NCI-H510A treated with DMSO at 0.1 percent for 48 hours (cell line): ENCODE data around the gene RAB2B.
"Not testable (repeated sequence)": the region's sequence is repeated elsewhere in the genome, so short reads cannot be mapped to it uniquely, and the experiment has no call there.

Source experiments
- DNase-seq: peaks from one replicate; lab custom pipeline; 2025; lab: John Stamatoyannopoulos, UW

Gene RAB2B

GRCh38 chr14:21486640-21487087, 9.9 kb upstream of the RAB2B start:
- no peak for DNase-seq

GRCh38 chr14:21476523-21476924, 235 bp downstream of the RAB2B start:
- DNase-seq = peak; percentile 92

DNA sequence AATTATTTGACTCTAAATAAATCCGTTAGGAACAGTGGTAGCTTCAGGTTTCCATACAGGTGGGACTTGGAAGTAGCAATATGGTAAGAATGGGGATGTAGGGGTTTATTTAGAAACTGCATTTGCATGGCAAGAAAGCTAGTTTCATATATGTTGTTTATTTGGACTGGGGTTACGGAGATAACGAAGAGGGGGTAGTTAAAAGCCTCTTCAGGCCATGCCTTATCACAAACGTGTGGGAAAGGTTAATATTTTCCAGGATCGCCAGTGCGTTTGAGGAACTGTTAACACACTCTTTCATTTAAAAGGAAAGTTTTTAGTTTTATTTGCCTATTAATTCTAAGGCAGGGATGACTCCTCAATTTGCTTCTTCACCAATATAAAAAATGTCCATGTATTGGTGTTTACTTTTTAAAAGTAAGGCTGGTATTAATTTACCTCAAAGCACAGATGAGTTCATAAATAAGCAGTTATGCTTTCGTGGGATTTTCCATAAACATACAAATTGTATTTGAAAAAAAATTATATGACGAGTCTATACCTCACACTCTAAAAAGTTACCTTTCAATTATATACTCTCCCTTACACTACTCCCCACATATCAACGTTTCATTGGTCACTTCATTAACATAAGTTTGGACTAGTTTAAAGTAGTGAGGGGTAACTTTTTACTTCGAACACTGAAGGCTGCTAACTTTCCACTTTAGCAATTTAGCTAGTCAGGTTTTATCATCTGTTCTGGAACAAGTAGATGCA, 814 bp downstream of the RAB2B start:
- DNase-seq = no peak

DNA sequence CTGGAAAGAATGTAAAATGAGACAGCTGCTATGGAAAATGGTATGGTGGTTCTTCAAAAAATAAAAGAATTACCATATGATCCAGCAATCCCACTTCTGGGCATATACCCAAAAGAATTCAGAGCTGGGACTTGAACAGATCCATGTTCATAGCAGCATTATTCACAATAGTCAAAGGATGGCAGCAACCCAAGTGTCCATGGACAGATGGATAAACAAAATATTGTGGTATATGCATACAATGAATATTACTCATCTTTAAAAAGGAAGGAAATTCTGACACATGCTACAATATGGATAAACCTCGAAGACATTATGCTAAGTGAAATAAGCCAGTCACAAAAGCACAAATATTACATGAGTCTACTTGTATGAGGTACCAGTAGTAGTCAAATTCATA, 9.1 kb downstream of the RAB2B start:
- no peak for DNase-seq

- peak; percentile 100 for DNase-seq
These were observed 20.7 kb downstream of the RAB2B start, which contains the start of gene CHD8 for GRCh38 chr14:21455912-21456667. CHD8 (minus strand) TSS chr14:21456123; CDS start chr14:21431643, 24,480 bp downstream.

GRCh38 chr14:21455592-21455911, 21.2 kb downstream of the RAB2B start:
- no peak for DNase-seq

DNA sequence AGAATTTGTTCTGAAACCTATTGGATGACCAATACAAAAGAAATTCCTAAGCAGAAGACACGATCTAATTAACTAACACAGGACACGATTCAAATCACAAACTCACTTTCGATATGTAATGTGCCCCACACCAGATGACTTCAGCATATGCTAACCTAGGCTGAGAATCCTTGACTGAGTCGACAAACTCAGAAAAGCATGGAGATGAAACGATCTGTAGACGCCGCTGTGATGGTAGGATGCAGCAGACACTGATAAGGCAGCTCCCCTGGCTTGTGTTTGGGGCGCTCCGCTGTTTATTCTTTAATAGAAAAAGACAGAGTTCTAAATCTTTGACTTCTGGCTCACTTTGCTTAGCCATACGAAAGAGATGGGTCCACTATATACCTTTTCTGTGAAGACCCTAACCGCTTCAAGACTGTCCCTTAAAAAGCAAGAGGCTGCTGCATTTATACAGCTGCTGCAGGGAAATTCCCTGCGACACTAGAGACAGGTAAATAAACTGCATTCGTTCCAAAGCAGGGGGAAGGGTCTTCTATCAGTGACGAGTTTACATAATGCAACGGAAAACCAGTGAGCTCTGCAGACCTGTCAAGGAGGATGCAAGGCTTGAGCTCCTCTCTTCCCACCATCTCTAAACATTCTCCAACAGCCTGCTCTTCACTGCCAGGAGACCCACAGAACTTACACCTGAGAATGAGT, 21.8 kb downstream of the RAB2B start:
- DNase-seq = peak; percentile 19

DNA sequence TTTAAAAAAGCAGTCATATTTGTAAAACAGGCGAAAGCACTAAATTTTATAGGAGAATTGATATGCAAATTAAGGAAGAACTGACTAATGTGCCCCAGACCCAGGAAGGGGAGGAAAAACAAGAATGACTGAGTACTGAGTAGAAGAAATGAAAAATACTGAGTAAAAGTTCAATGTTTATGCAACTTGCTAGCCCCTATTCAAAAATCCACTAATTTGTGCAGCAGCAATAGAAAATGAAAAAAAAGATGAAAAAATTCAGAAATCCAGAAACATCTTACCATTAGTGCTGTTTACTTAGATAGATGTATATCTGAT, 26.9 kb downstream of the RAB2B start:
- no peak for DNase-seq

DNA sequence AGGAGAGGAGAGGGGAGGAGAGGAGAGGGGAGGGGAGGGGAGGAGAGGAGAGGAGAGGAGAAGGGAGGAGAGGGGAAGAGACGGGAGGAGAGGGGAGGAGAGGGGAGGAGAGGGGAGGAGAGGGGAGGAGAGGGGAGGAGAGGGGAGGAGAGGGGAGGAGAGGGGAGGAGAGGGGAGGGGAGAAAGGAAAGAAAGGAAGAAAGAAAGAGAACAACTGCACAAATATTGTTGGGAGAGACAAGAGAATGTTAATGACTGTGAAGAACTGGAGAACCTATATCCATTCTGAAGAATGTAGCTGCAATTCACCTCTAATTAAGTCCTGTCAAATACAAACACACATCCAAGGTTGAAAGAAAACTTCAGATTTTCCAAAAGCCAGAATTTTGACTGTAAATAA, 34.1 kb downstream of the RAB2B start:
- DNase-seq = not testable (repeated sequence)

DNA sequence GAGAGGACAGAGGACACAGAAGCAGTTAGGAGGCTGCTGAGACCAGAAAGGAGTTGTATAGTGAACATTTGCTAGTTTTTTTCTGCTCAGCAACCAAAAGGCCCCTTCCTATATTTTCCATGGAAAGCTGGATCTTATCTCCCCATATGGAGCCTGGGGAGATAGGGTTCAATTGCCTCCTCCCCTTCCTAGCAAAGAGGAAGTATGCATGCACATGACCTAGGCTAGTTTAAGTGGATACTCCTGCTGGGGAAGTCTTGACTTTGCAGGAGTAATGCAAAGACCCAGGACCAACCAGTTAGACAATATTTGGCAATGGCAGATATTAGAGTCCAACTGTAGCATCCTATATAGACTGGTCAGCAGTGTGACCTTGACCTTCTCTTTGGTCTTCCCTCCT, 35.9 kb downstream of the RAB2B start:
- DNase-seq = no peak

GRCh38 chr14:21437063-21437901, 39.5 kb downstream of the RAB2B start:
- peak; percentile 96 for DNase-seq

DNA sequence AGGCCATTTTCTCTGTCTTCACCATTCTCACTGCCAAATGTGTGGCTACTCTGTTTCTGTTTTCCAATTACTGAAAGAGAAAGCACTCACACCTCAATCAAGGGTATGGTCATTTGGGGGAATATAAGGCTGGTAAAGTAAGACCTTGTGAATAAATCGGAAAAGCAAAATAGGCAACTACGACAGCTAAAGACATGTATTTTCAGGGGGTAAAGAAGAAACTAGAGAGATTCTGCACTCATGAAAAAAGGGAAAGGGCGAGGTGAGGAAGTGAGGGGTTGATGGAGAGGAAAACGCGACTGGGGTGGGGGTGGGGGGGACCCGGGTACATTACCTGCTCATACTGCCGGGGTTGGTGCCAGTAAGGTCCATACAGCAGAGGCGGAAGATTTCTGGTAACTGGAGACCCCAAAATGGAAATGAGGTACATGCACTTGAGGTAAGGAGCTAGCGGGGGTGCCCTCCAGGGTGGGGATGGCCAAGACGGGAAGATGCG, 40.1 kb downstream of the RAB2B start:
- DNase-seq = no peak

- no peak for DNase-seq
These were observed 45.6 kb downstream of the RAB2B start for GRCh38 chr14:21431126-21431525.

DNA sequence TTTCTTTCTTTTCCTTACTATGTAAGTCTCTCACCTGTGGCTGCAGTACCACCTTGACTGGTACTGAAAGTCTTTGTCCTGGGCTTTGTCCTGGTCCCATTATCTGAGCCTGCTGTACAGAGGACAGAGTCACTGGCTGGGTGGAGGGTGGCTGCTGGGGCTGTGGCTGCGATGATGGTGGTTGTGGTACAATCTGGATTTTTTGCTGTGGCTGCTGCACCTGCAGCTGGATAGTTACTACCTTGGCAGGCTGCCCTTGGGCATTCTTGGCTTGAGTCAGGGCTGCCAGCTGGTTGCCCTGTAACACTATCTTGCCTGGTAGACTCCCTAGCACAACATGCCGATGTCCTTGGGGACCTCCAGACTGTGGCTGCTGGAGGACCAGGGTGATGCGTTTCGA, 47.8 kb downstream of the RAB2B start:
- no peak for DNase-seq

DNA sequence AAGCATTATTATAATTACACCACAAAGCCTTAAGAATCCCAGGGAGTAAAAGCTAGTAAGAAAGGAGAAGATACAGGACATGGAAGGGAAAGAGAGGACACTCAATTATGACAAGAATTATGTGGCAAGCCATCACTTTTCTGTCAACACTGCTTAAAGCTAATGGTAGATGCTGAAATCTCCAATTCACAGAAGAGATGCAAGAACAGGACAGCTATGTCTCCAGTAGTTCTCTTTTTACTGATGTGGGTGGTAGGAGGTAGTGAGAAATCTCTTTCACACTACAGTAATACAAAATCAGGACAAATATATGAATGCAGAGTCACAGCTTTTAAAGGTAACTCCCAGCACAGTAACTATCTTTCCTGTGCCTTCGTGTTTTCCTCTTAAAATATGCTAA, 50.1 kb downstream of the RAB2B start:
- DNase-seq = no peak

GRCh38 chr14:21419528-21419927, 57.2 kb downstream of the RAB2B start:
- DNase-seq = no peak

DNA sequence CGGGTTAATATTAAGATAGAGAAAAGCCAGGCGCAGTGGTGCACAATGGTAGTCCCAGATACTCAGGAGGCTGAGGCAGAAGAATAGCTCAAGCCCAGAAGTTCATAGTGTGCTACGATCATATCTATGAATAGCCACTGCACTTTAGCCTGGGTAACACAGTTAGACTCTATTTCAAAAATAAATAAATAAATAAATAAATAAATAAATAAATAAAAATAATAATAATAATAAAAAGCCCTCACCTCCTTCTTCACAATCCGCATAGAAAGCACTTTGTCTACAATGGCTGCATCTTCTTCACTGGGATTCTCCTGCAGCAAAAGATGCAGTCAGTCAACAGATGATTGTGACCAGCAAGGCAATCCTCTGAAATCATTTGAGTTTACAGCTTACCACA, 61.4 kb downstream of the RAB2B start:
- no peak for DNase-seq

DNA sequence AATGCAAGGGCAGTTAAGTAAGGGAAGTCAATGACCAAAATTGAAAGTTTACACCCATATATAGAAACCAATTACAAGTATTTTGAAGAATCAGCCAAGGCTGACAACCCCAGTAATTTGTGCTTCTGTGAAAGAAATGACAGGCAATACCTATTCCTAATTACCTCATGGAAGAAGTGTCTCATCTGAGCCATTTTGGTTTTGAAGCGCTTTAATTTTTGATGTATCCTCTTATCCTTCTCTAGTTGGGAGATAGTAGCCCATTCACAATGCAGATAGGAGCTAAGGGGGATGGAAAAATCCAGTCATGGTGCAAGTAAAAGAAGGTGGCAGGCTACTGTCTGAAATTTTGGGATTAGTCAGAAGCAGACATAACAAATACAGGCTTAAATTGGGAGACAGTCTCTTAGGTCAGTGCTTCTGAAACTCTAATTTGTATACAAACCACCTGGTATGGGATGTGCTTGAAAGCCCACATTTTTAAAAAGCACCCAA, 62.6 kb downstream of the RAB2B start:
- DNase-seq = no peak
